HL-60 (cell line): ENCODE data around the gene C2CD4D.

Source experiments
- DNase-seq, 2 experiments: peaks; one replicate each; pipeline ENCODE4 v3.0.0-alpha.2; 2010 to 2020; ENCODE audit warnings: low read depth in 1 of 2, low spot score in 1 of 2
- H3K27ac ChIP-seq: fragments of 250-450 bp; sonication (Bioruptor Pico); replicated peaks from 2 replicates; pipeline ENCODE4 v1.5.1; 2020; ENCODE audit warnings: mild to moderate bottlenecking, moderate library complexity
- H3K27me3 ChIP-seq: fragments of 250-450 bp; sonication (Bioruptor Pico); 2 replicates; pipeline ENCODE4 v1.5.1; 2021; ENCODE audit warnings: mild to moderate bottlenecking, moderate library complexity; ENCODE audit not compliant: insufficient read depth, poor library complexity, severe bottlenecking
- H3K4me3 ChIP-seq: replicated peaks from 2 replicates; pipeline ENCODE4 v1.5.1; 2011; ENCODE audit warnings: mild to moderate bottlenecking, control low read depth, low read length; ENCODE audit not compliant: insufficient read depth
- GABPA ChIP-seq: IDR thresholded peaks from 2 replicates; pipeline ENCODE4 v1.6.1; 2012; ENCODE audit warnings: low read depth
- POLR2AphosphoS5 ChIP-seq: IDR thresholded peaks from 2 replicates; pipeline ENCODE4 v1.6.1; 2012; ENCODE audit warnings: low read depth
- SPI1 ChIP-seq: IDR thresholded peaks from 2 replicates; pipeline ENCODE4 v1.6.1; 2012; ENCODE audit warnings: low read depth, mild to moderate bottlenecking, borderline replicate concordance
- TF ChIP-seq, protein P1 (sequence below): IDR thresholded peaks from 2 replicates; pipeline ENCODE4 v1.6.1; 2012; ENCODE audit warnings: low read depth; ENCODE audit not compliant: insufficient replicate concordance
- TF ChIP-seq, protein P2 (sequence below): IDR thresholded peaks from one replicate; pipeline ENCODE4 v1.5.1; 2011; ENCODE audit warnings: low read length, control low read depth, inconsistent platforms; ENCODE audit not compliant: insufficient read depth

The C2CD4D gene

DNA sequence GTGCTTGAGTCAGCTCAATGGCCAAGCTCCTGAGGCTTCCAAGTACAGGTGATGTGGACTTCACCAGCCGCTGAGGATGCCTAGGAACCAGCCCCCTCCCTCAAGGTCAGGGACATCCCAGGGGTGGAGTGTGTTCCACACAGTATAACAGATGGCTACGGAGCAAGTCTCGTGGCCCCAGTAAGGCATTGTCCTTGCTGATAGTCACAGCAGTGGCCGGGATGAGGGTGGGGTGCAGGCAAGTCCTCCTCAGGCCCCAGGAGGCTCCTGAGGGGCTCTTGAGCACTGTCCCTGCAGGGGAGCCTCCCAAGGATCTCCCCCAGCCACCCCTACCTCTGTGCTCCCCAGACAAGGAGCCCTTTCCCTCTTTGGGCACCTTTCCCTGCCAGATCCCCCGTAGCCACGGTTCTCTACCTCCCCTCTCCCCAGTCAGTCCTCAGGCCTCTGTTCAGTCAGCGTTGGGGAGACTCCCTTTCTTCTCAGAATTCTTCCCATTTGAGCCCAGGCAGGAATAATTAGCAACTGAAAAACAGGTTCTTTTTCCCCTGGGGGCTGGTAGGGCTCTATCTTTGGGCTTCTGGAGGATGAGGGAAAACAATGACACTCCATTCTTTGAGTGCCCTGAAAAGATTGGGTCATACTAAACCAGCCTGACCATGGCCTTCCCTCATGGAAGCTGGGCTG is 21.0 kb upstream of the C2CD4D start:
- no peak for DNase-seq
- no peak overlapping the region for H3K27ac ChIP-seq
- TF ChIP-seq, protein P1, sequence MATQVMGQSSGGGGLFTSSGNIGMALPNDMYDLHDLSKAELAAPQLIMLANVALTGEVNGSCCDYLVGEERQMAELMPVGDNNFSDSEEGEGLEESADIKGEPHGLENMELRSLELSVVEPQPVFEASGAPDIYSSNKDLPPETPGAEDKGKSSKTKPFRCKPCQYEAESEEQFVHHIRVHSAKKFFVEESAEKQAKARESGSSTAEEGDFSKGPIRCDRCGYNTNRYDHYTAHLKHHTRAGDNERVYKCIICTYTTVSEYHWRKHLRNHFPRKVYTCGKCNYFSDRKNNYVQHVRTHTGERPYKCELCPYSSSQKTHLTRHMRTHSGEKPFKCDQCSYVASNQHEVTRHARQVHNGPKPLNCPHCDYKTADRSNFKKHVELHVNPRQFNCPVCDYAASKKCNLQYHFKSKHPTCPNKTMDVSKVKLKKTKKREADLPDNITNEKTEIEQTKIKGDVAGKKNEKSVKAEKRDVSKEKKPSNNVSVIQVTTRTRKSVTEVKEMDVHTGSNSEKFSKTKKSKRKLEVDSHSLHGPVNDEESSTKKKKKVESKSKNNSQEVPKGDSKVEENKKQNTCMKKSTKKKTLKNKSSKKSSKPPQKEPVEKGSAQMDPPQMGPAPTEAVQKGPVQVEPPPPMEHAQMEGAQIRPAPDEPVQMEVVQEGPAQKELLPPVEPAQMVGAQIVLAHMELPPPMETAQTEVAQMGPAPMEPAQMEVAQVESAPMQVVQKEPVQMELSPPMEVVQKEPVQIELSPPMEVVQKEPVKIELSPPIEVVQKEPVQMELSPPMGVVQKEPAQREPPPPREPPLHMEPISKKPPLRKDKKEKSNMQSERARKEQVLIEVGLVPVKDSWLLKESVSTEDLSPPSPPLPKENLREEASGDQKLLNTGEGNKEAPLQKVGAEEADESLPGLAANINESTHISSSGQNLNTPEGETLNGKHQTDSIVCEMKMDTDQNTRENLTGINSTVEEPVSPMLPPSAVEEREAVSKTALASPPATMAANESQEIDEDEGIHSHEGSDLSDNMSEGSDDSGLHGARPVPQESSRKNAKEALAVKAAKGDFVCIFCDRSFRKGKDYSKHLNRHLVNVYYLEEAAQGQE = no peak
- TF ChIP-seq GABPA = no peak
- TF ChIP-seq POLR2AphosphoS5 = no peak
- no peak for TF ChIP-seq SPI1
- TF ChIP-seq, protein P2, sequence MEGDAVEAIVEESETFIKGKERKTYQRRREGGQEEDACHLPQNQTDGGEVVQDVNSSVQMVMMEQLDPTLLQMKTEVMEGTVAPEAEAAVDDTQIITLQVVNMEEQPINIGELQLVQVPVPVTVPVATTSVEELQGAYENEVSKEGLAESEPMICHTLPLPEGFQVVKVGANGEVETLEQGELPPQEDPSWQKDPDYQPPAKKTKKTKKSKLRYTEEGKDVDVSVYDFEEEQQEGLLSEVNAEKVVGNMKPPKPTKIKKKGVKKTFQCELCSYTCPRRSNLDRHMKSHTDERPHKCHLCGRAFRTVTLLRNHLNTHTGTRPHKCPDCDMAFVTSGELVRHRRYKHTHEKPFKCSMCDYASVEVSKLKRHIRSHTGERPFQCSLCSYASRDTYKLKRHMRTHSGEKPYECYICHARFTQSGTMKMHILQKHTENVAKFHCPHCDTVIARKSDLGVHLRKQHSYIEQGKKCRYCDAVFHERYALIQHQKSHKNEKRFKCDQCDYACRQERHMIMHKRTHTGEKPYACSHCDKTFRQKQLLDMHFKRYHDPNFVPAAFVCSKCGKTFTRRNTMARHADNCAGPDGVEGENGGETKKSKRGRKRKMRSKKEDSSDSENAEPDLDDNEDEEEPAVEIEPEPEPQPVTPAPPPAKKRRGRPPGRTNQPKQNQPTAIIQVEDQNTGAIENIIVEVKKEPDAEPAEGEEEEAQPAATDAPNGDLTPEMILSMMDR = no peak
- no peaks in the 10 kb centered on the region for H3K27me3 ChIP-seq
- H3K4me3 ChIP-seq = no peak overlapping the region

DNA sequence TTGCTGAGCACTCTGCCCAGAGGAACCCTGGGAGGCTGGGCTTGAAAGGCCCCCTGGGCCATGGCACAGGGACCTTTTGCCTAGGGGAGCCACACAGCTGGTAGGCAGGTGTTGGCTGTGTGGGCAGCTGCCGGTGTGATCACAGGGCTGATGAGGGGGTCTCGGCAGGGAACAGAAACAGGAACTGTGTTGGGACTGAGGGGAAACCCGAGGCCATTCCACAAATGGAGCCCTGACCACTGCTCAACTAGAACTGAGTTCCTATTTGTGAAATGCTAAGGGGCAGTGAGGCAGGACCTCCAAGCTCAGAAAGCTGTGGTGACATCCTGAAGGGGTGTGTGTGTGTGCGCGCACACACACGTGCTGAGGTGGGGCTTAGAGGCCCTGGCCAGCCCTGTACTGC is 20.3 kb upstream of the C2CD4D start:
- TF ChIP-seq, protein P2 = no peak
- no peak overlapping the region for H3K4me3 ChIP-seq
- H3K27me3 ChIP-seq = no peaks in the 10 kb centered on the region

DNA sequence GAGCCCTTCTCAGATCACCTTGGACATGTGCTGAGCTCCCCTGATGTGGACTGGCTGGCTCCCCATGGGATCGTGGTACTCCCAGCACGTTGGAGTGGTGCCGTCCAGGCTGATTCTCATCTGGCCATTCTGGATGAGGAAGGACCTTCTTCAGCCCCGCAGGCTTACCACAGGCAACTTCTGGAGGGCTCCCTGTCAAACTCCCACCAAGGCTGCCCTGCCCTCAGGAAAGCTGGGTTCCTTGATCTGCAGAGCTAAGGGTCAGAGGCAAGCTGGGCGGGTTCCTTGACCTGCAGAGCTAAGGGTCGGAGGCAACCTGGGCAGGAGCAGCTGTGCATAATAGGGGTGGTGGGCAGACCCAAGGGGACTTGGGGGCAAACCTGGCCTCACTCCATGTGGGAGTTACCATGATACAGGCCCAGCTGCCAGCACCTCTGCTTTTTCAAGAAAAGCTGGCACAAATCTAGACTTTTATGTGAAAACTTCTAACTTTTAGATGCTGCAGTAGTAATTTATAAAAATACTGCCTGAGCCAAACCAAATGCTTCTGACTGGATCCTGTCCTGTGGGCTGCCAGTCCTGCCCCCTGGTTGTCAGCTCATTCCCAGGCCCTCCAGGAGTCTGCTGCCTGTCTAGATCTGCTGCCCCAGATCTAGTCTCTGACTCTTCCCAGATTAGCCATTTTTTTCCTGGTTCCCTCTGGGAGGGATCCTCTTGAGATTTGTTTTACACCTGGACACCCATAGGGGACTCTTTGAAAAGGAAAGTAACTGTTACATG is 19.5 kb upstream of the C2CD4D start:
- Histone ChIP-seq H3K4me3 (no peak overlapping the region), H3K27ac (no peak overlapping the region), H3K27me3 (no peaks in the 10 kb centered on the region)
- no peak for TF ChIP-seq SPI1
- TF ChIP-seq, protein P2 = no peak
- TF ChIP-seq, protein P1 = no peak
- TF ChIP-seq POLR2AphosphoS5 = no peak
- TF ChIP-seq GABPA = no peak
- no peak for DNase-seq

More for the DNA sequence above, 20.3 kb upstream of the C2CD4D start:
- H3K27ac ChIP-seq = no peak overlapping the region
- DNase-seq = no peak
